SK-N-SH (cell line): ENCODE measurements around the gene CCDC106. TPM values are rescaled to one million over a fixed set of nuclear protein-coding genes. Genes with fewer than 3 reads are reported as not detected.

Experiments used
- CTCF ChIA-PET: fragments of 300-600, 350-600 bp; formaldehyde crosslinking; extraction: SDS; loops from one replicate; lab custom pipeline; 2021; lab: Yijun Ruan, JAX
- POLR2A ChIA-PET: fragments of 350-600 bp; sonication (Branson Sonifier 250); formaldehyde crosslinking; extraction: SDS; loops from one replicate; lab custom pipeline; 2020; ENCODE audit warnings: antibody characterized with exemption, inconsistent platforms; lab: Yijun Ruan, JAX
- DNase-seq: peaks from one replicate; pipeline ENCODE4 v3.0.0; 2012
- H2AFZ ChIP-seq: fragments of 200-600 bp; sonication (generic); 2 replicates; pipeline ENCODE4 v1.8.1; 2016; ENCODE audit warnings: antibody characterized with exemption, mild to moderate bottlenecking, low read depth
- H3F3A ChIP-seq: fragments of 200-600 bp; sonication (generic); replicated peaks from 2 replicates; pipeline ENCODE3; 2016; ENCODE audit warnings: antibody characterized with exemption, mild to moderate bottlenecking; ENCODE audit not compliant: insufficient read depth
- H3K27ac ChIP-seq, 2 experiments: fragments of 200-500 bp in 1 of 2; fragments of 200-600 bp in 1 of 2; sonication (Bioruptor generic) in 1 of 2; sonication (generic), shearing (Covaris generic) in 1 of 2; 2 replicates each; pipeline versions ENCODE4 v1.5.1 to v1.6.1; 2014 to 2016; ENCODE audit warnings: low read depth in 2 of 2, inconsistent platforms in 1 of 2, low read length in 1 of 2, mild to moderate bottlenecking in 1 of 2, mixed read lengths in 1 of 2
- H3K27me3 ChIP-seq: fragments of 200-600 bp; sonication (generic), shearing (Covaris generic); 2 replicates; pipeline ENCODE4 v1.6.1; 2016; ENCODE audit warnings: mixed run types; ENCODE audit not compliant: insufficient read depth
- H3K36me3 ChIP-seq, 2 experiments: fragments of 200-500 bp in 1 of 2; fragments of 200-600 bp in 1 of 2; sonication (Bioruptor generic) in 1 of 2; sonication (generic) in 1 of 2; replicated peaks in 1 of 2; 2 replicates each; pipeline versions ENCODE3 to v1.5.1; 2014 to 2016; ENCODE audit warnings: low read length in 1 of 2, mild to moderate bottlenecking in 1 of 2; ENCODE audit not compliant: insufficient read depth in 2 of 2, control insufficient read depth in 1 of 2
- H3K4me1 ChIP-seq, 2 experiments: fragments of 200-500 bp in 1 of 2; fragments of 200-600 bp in 1 of 2; sonication (Bioruptor generic) in 1 of 2; sonication (generic), shearing (Covaris generic) in 1 of 2; 2 replicates each; pipeline versions ENCODE4 v1.5.1 to v1.6.1; 2014 to 2016; ENCODE audit warnings: low read depth in 1 of 2, low read length in 1 of 2, mixed run types in 1 of 2; ENCODE audit not compliant: insufficient read depth in 2 of 2, control insufficient read depth in 1 of 2
- H3K4me2 ChIP-seq: fragments of 200-600 bp; sonication (generic), shearing (Covaris generic); 2 replicates; pipeline ENCODE4 v1.6.1; 2017; ENCODE audit warnings: mixed run types
- H3K4me3 ChIP-seq, 2 experiments: fragments of 200-500 bp in 1 of 2; fragments of 200-600 bp in 1 of 2; sonication (Bioruptor generic) in 1 of 2; sonication (generic), shearing (Covaris generic) in 1 of 2; 2 replicates each; pipeline versions ENCODE4 v1.5.1 to v1.8.1; 2014 to 2016; ENCODE audit warnings: low read depth in 2 of 2, inconsistent platforms in 1 of 2, low read length in 1 of 2, mild to moderate bottlenecking in 1 of 2, mixed read lengths in 1 of 2, moderate library complexity in 1 of 2
- H3K79me2 ChIP-seq: fragments of 200-600 bp; sonication (generic); 2 replicates; pipeline ENCODE4 v1.8.1; 2017; ENCODE audit warnings: mild to moderate bottlenecking; ENCODE audit not compliant: insufficient read depth
- H3K9ac ChIP-seq: fragments of 200-600 bp; sonication (generic); 2 replicates; pipeline ENCODE4 v1.6.1; 2017; ENCODE audit warnings: mixed run types
- H3K9me2 ChIP-seq: fragments of 200-600 bp; sonication (generic); 2 replicates; pipeline ENCODE4 v1.6.1; 2017; ENCODE audit warnings: mixed run types
- H3K9me3 ChIP-seq: fragments of 200-600 bp; sonication (generic); 2 replicates; pipeline ENCODE4 v1.6.1; 2017; ENCODE audit warnings: mixed run types, mild to moderate bottlenecking, moderate library complexity
- H4K20me1 ChIP-seq: fragments of 200-600 bp; sonication (generic); 2 replicates; pipeline ENCODE4 v1.6.1; 2017; ENCODE audit warnings: mild to moderate bottlenecking, mixed run types; ENCODE audit not compliant: insufficient read depth
- EZH2phosphoT487 ChIP-seq: fragments of 200-600 bp; sonication (generic); IDR thresholded peaks from 2 replicates; pipeline ENCODE4 v1.6.1; 2017; ENCODE audit warnings: low read depth, mixed run types, mild to moderate bottlenecking, antibody characterized with exemption, moderate library complexity, borderline replicate concordance
- FOSL2 ChIP-seq: IDR thresholded peaks from 2 replicates; pipeline ENCODE4 v1.4.0; 2012; ENCODE audit warnings: low read depth, mild to moderate bottlenecking, moderate library complexity, borderline replicate concordance
- FOXJ3 ChIP-seq: sonication (generic); formaldehyde crosslinking; IDR thresholded peaks from 2 replicates; pipeline ENCODE4 v1.5.1; 2020; ENCODE audit warnings: mild to moderate bottlenecking, missing genetic modification reagents
- FOXM1 ChIP-seq: IDR thresholded peaks from 2 replicates; pipeline ENCODE4 v1.4.0; 2012; ENCODE audit warnings: low read depth, mild to moderate bottlenecking
- GABPA ChIP-seq: IDR thresholded peaks from 2 replicates; pipeline ENCODE4 v1.4.0; 2012; ENCODE audit warnings: low read depth, mild to moderate bottlenecking
- GATA2 ChIP-seq: sonication (generic); formaldehyde crosslinking; IDR thresholded peaks from 2 replicates; pipeline ENCODE4 v1.5.0; 2020; ENCODE audit warnings: mild to moderate bottlenecking, missing genetic modification reagents
- MAX ChIP-seq: IDR thresholded peaks from 2 replicates; pipeline ENCODE4 v1.4.0; 2012; ENCODE audit warnings: low read depth
- MEF2A ChIP-seq: IDR thresholded peaks from 2 replicates; pipeline ENCODE4 v1.4.0; 2012; ENCODE audit warnings: low read depth, borderline replicate concordance
- MXI1 ChIP-seq: IDR thresholded peaks from 2 replicates; pipeline ENCODE4 v1.6.1; 2012; ENCODE audit warnings: mild to moderate bottlenecking, low read depth, low read length, improper control_type of control experiment
- NFIC ChIP-seq: IDR thresholded peaks from 2 replicates; pipeline ENCODE4 v1.4.0; 2012; ENCODE audit warnings: borderline replicate concordance
- PBX3 ChIP-seq: IDR thresholded peaks from 2 replicates; pipeline ENCODE4; 2012
- POLR2AphosphoS5 ChIP-seq: IDR thresholded peaks from 2 replicates; pipeline ENCODE4 v1.6.1; 2012; ENCODE audit warnings: low read depth, low read length
- RCOR1 ChIP-seq: fragments of 150-350 bp; IDR thresholded peaks from 2 replicates; pipeline ENCODE4 v1.6.1; 2017; ENCODE audit warnings: antibody characterized with exemption, low read length
- REST ChIP-seq: IDR thresholded peaks from 2 replicates; pipeline ENCODE4 v1.6.1; 2012; ENCODE audit warnings: mild to moderate bottlenecking, low read depth, low read length, moderate library complexity
- RFX5 ChIP-seq: IDR thresholded peaks from 2 replicates; pipeline ENCODE4 v1.6.1; 2012; ENCODE audit warnings: mild to moderate bottlenecking, improper control_type of control experiment, low read length
- RXRA ChIP-seq: IDR thresholded peaks from 2 replicates; pipeline ENCODE4 v1.4.0; 2012; ENCODE audit warnings: low read depth, mild to moderate bottlenecking, borderline replicate concordance
- SMC3 ChIP-seq: IDR thresholded peaks from 2 replicates; pipeline ENCODE4 v1.6.1; 2012; ENCODE audit warnings: low read depth, low read length, improper control_type of control experiment
- TCF12 ChIP-seq: IDR thresholded peaks from 2 replicates; pipeline ENCODE4 v1.4.0; 2012
- USF1 ChIP-seq: IDR thresholded peaks from 2 replicates; pipeline ENCODE4 v1.4.0; 2012; ENCODE audit warnings: low read depth, borderline replicate concordance
- YY1 ChIP-seq: IDR thresholded peaks from 2 replicates; pipeline ENCODE4 v1.4.0; 2012; ENCODE audit warnings: low read depth, mild to moderate bottlenecking
- WGBS: methylation state at CpG from one replicate; pipeline ENCODE4 v1.1.6; 2017; ENCODE audit warnings: low lambda C conversion rate; 5-methylcytosine and 5-hydroxymethylcytosine counted together
- polyA plus RNA-seq, 3 experiments: library from polyadenylated mRNA; depleted of rRNA; stranded (reverse); fragments of >200 nt; gene quantifications; 2 replicates each; pipeline ENCODE4 v1.2.3, GENCODE V29; 2012

Gene CCDC106
- polyA plus RNA-seq, 1 of the 3 experiments (the other 2 are of a cell fraction), result 27.1 TPM

- TF ChIP-seq MAX, result no peak
- no peak for TF ChIP-seq POLR2AphosphoS5
- TF ChIP-seq FOXJ3 (CRISPR knock-in tag), result no peak
- TF ChIP-seq NFIC, result no peak
- TF ChIP-seq EZH2phosphoT487, result no peak
- no peak for TF ChIP-seq RCOR1
- no peak for TF ChIP-seq MXI1
- no peak for TF ChIP-seq RXRA
- no peak for TF ChIP-seq YY1
- no peak for TF ChIP-seq MEF2A
- TF ChIP-seq GABPA, result no peak
- no peak for TF ChIP-seq USF1
- no peak for TF ChIP-seq GATA2 (CRISPR knock-in tag)
These were observed 32.5 kb downstream of the CCDC106 start (continued) for GRCh38 chr19:55680339-55681130.

- Histone ChIP-seq H3K9me3 (no peaks in the 10 kb centered on the region), H3K9ac (no peak overlapping the region), H3F3A (no peaks in the 10 kb centered on the region), H2AFZ (no peak overlapping the region), H4K20me1 (peaks cover 93% of the 10 kb centered on the region), H3K27me3 (no peaks in the 10 kb centered on the region), H3K4me1 (peaks cover 0 to 15% of the 10 kb centered on the region in 2 experiments; a peak in 2 of 4 replicates), H3K27ac (no peak overlapping the region), H3K79me2 (peaks cover 94% of the 10 kb centered on the region), H3K4me2 (no peak overlapping the region), H3K9me2 (no peaks in the 10 kb centered on the region), H3K36me3 (peaks cover 21 to 64% of the 10 kb centered on the region in 2 experiments), H3K4me3 (no peak overlapping the region)
- TF ChIP-seq REST, result no peak
- no peak for TF ChIP-seq FOSL2
- no peak for TF ChIP-seq RFX5
- no peak for TF ChIP-seq SMC3
- TF ChIP-seq EZH2phosphoT487, result no peak
- TF ChIP-seq FOXM1, result no peak
- no peak for TF ChIP-seq PBX3
- TF ChIP-seq RXRA, result no peak
- TF ChIP-seq TCF12, result no peak
- WGBS, result 96% methylated on average over 9 of the region's 9 CpGs
- ChIA-PET CTCF (interaction anchor here (0.7 to 1.8 kb wide), 5 partner anchors 10 to 49 kb away, joined by 3 to 7 read pairs (median 4); no protein-coding TSS in a partner anchor), POLR2A (no interaction called here)
- DNase-seq, result no peak
These were observed 33.4 kb downstream of the CCDC106 start for GRCh38 chr19:55681131-55682092.
